SU-DHL-6 (cell line): ENCODE results near the gene DEFB114.
"Not testable (repeated sequence)": the region's sequence is repeated elsewhere in the genome, so short reads cannot be mapped to it uniquely, and the experiment has no call there.

ENCODE experiments used
- H2AFZ ChIP-seq: fragments of 200-600 bp; sonication (generic); 2 replicates; pipeline ENCODE4 v1.6.1; 2014; ENCODE audit warnings: low read depth, mild to moderate bottlenecking, moderate library complexity, mixed read lengths, antibody characterized with exemption, low read length; ENCODE audit not compliant: severe bottlenecking
- H3F3A ChIP-seq: fragments of 200-600 bp; shearing (Covaris generic); 2 replicates; pipeline ENCODE4 v1.6.0; 2016; ENCODE audit warnings: antibody characterized with exemption, mild to moderate bottlenecking; ENCODE audit not compliant: insufficient read depth
- H3K27ac ChIP-seq: fragments of 200-600 bp; sonication (generic); 2 replicates; pipeline ENCODE4 v1.5.1; 2016; ENCODE audit warnings: low read depth, mild to moderate bottlenecking, low read length, moderate library complexity, mixed read lengths
- H3K27me3 ChIP-seq: fragments of 200-600 bp; sonication (generic), shearing (Covaris generic); 2 replicates; pipeline ENCODE4 v1.6.0; 2014; ENCODE audit warnings: mild to moderate bottlenecking, low read length
- H3K36me3 ChIP-seq: fragments of 200-600 bp; sonication (generic); 2 replicates; pipeline ENCODE4 v1.6.1; 2014; ENCODE audit warnings: mild to moderate bottlenecking, low read length, mixed read lengths
- H3K4me2 ChIP-seq: fragments of 300-600, 200-600 bp; shearing (Covaris generic), sonication (generic); 2 replicates; pipeline ENCODE4 v1.6.0; 2014; ENCODE audit warnings: low read length, low read depth, mild to moderate bottlenecking; ENCODE audit not compliant: poor library complexity, severe bottlenecking
- H3K4me3 ChIP-seq: fragments of 200-600 bp; sonication (generic); 2 replicates; pipeline ENCODE4 v1.5.1; 2014; ENCODE audit warnings: antibody characterized with exemption, low read length, mild to moderate bottlenecking, mixed read lengths; ENCODE audit not compliant: insufficient read depth, poor library complexity, severe bottlenecking
- H3K79me2 ChIP-seq: fragments of 200-600 bp; sonication (generic); 2 replicates; pipeline ENCODE4 v1.6.1; 2014; ENCODE audit warnings: mild to moderate bottlenecking, low read length, moderate library complexity; ENCODE audit not compliant: insufficient read depth
- H3K9ac ChIP-seq: fragments of 200-600 bp; sonication (generic); 2 replicates; pipeline ENCODE4 v1.7.0; 2014; ENCODE audit warnings: mild to moderate bottlenecking, low read length
- H3K9me2 ChIP-seq: fragments of 200-600 bp; sonication (generic); replicated peaks from 2 replicates; pipeline ENCODE4 v1.6.1; 2014; ENCODE audit warnings: low read length; ENCODE audit not compliant: insufficient read depth
- H3K9me3 ChIP-seq: fragments of 200-600 bp; sonication (generic); 2 replicates; pipeline ENCODE4 v1.6.1; 2014; ENCODE audit warnings: low read length, mixed read lengths; ENCODE audit not compliant: insufficient read depth
- H4K20me1 ChIP-seq: fragments of 200-600 bp; sonication (generic); 2 replicates; pipeline ENCODE4 v1.6.1; 2014; ENCODE audit warnings: low read depth, mild to moderate bottlenecking, antibody characterized with exemption, low read length, moderate library complexity, mixed read lengths
- CTCF ChIP-seq: fragments of 200-600 bp; sonication (generic); IDR thresholded peaks from one replicate; pipeline ENCODE4 v1.5.1; 2017; ENCODE audit warnings: antibody characterized with exemption, mild to moderate bottlenecking, low read length, moderate library complexity; ENCODE audit not compliant: insufficient read depth, poor library complexity, severe bottlenecking
- EZH2phosphoT487 ChIP-seq: fragments of 200-600 bp; sonication (generic), shearing (Covaris generic); conservative IDR thresholded peaks from 2 replicates; pipeline ENCODE4 v1.6.1; 2018; ENCODE audit warnings: mild to moderate bottlenecking, antibody characterized with exemption, low read length, moderate library complexity, mixed read lengths

DEFB114 gene

GRCh38 chr6:49946835-49947234 is 17.1 kb downstream of the DEFB114 start:
- Histone ChIP-seq H3K4me2 (no peak overlapping the region), H2AFZ (no peak overlapping the region), H3K36me3 (no peaks in the 10 kb centered on the region), H3K27ac (no peak overlapping the region), H3F3A (no peaks in the 10 kb centered on the region), H3K9me2 (no peaks in the 10 kb centered on the region), H3K9me3 (no peaks in the 10 kb centered on the region), H3K79me2 (no peaks in the 10 kb centered on the region), H3K9ac (no peak overlapping the region), H4K20me1 (no peaks in the 10 kb centered on the region; the same call in 1 of the 2 replicates), H3K4me3 (no peak overlapping the region), H3K27me3 (no peaks in the 10 kb centered on the region)
- no peak for TF ChIP-seq CTCF

- not testable (repeated sequence) for H3F3A ChIP-seq, H3K79me2 ChIP-seq, H3K27ac ChIP-seq, H3K4me3 ChIP-seq, H3K27me3 ChIP-seq, H3K9me2 ChIP-seq, H3K9me3 ChIP-seq, H3K36me3 ChIP-seq, H3K9ac ChIP-seq, H4K20me1 ChIP-seq, H2AFZ ChIP-seq, H3K4me2 ChIP-seq
Observed at GRCh38 chr6:49944068-49944467, 19.9 kb downstream of the DEFB114 start.

DNA sequence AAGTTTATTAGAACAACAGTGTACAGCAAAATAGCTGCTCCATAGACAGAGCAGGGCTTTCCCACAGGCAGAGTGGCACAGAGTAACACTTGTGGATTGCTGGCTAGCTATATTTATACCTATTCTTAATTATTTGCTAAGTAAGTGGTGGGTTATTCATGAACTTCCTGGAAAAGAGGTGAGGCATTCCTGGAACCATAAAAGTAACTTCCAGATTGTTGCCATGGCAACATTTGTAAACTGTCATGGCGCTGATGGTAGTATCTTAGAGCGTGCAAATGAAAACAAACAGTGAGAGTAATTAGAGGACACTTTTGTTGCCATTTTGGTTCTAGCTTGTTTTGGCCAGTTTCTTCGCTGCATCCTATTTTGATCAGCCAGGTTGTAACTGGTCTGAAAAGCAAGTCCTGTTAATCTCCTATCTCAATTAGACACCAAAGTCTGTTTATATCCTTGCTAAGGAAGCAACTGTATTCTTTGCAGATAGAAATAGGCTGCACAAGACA is 23.9 kb downstream of the DEFB114 start:
- no peaks in the 10 kb centered on the region for H3K27me3 ChIP-seq
- H3K36me3 ChIP-seq = no peaks in the 10 kb centered on the region
- H3F3A ChIP-seq = no peaks in the 10 kb centered on the region
- no peaks in the 10 kb centered on the region for H3K9me3 ChIP-seq
- no peak overlapping the region for H2AFZ ChIP-seq
- no peak overlapping the region for H3K4me3 ChIP-seq
- no peaks in the 10 kb centered on the region for H4K20me1 ChIP-seq
- TF ChIP-seq CTCF (no peak), EZH2phosphoT487 (no peak)
- H3K9me2 ChIP-seq = no peaks in the 10 kb centered on the region
- no peak overlapping the region for H3K9ac ChIP-seq
- H3K79me2 ChIP-seq = no peaks in the 10 kb centered on the region
- H3K27ac ChIP-seq = no peak overlapping the region
- H3K4me2 ChIP-seq = no peak overlapping the region

- H2AFZ ChIP-seq = no peak overlapping the region
- no peaks in the 10 kb centered on the region for H3K79me2 ChIP-seq
- H3K36me3 ChIP-seq = no peaks in the 10 kb centered on the region
- H3K9me2 ChIP-seq = no peaks in the 10 kb centered on the region
- H3K27me3 ChIP-seq = no peaks in the 10 kb centered on the region
- no peaks in the 10 kb centered on the region for H3F3A ChIP-seq
- no peaks in the 10 kb centered on the region for H3K9me3 ChIP-seq
- H3K27ac ChIP-seq = no peak overlapping the region
- H4K20me1 ChIP-seq = no peaks in the 10 kb centered on the region
- no peak overlapping the region for H3K9ac ChIP-seq
- no peak for TF ChIP-seq CTCF
- no peak for TF ChIP-seq EZH2phosphoT487
- no peak overlapping the region for H3K4me2 ChIP-seq
- H3K4me3 ChIP-seq = no peak overlapping the region
Observed at GRCh38 chr6:49937811-49938210, 26.2 kb downstream of the DEFB114 start.
